ENCODE data around the gene TNIK. TPM values are rescaled to one million over a fixed set of nuclear protein-coding genes. Genes with fewer than 3 reads are reported as not detected.

TNIK gene
- total and polyA plus RNA-seq, 10 of the 15 experiments (the other 5 are each of a cell fraction or from before 2014, with no cell fraction given), result 13.9 to 74.3 (median 48.2) TPM

- WGBS (ENCODE audit: insufficient coverage, insufficient replicate concordance, low lambda C conversion rate, missing lambda C conversion rate), result 94% methylated on average over 1 of the region's 1 CpG
- ChIA-PET POLR2A (no interaction called here), CTCF (interaction anchor here (0.6 to 2.0 kb wide), 3 partner anchors 9 to 581 kb away, joined by 3 to 5 read pairs (median 3); no protein-coding TSS in a partner anchor), SMC1A (ENCODE audit: uncharacterized antibody, unreplicated experiment) (interaction anchor here (2.0 kb wide), 1 partner anchor 15 kb away, joined by 5 read pairs; no protein-coding TSS in a partner anchor), RAD21 (ENCODE audit: unreplicated experiment) (no interaction called here)
- Histone ChIP-seq H4K20me1 (ENCODE audit: control insufficient read depth, insufficient read depth) (no peaks in the 10 kb centered on the region), H3K27ac (ENCODE audit: control insufficient read depth, insufficient read depth) (no peak overlapping the region), H3K9me3 (replicated peaks; ENCODE audit: control insufficient read depth, insufficient read depth, low read length) (no peaks in the 10 kb centered on the region), H3K4me1 (ENCODE audit: control insufficient read depth, insufficient read depth, low read length) (no peaks in the 10 kb centered on the region), H3K79me2 (ENCODE audit: control insufficient read depth, insufficient read depth, low read length) (no peaks in the 10 kb centered on the region), H3K4me2 (ENCODE audit: control insufficient read depth, insufficient read depth) (no peak overlapping the region), H2AFZ (ENCODE audit: control insufficient read depth, low read depth, low read length) (no peak overlapping the region), H3K9ac (ENCODE audit: control insufficient read depth, insufficient read depth, low read length) (no peak overlapping the region), H3K27me3 (replicated peaks in 1 of 2; ENCODE audit: control insufficient read depth in 2 of 2, insufficient read depth in 2 of 2, low read length in 1 of 2) (no peaks in the 10 kb centered on the region), H3K36me3 (ENCODE audit: control insufficient read depth in 2 of 2, insufficient read depth in 2 of 2, low read length in 1 of 2) (peaks cover 6 to 39% of the 10 kb centered on the region in 2 experiments; a peak in 3 of 4 replicates), H3K4me3 (no peak overlapping the region)
- intact Hi-C loops (cut with micrococcal nuclease; ENCODE audit: unreplicated experiment), result no loop called here
- FAIRE-seq (no peak), ATAC-seq (no peak), DNase-seq (ENCODE audit: low read depth, low spot score) (no peak)
- BruUV-seq (replicated peaks), result no TSS peak
- in situ Hi-C loops (cut with MboI), result no loop called here
- TF ChIP-seq KAT2A (conservative IDR thresholded peaks at IDR 0.05; ENCODE audit: control insufficient read depth, low read depth, low read length), result no peak
- TF ChIP-seq, protein P1, sequence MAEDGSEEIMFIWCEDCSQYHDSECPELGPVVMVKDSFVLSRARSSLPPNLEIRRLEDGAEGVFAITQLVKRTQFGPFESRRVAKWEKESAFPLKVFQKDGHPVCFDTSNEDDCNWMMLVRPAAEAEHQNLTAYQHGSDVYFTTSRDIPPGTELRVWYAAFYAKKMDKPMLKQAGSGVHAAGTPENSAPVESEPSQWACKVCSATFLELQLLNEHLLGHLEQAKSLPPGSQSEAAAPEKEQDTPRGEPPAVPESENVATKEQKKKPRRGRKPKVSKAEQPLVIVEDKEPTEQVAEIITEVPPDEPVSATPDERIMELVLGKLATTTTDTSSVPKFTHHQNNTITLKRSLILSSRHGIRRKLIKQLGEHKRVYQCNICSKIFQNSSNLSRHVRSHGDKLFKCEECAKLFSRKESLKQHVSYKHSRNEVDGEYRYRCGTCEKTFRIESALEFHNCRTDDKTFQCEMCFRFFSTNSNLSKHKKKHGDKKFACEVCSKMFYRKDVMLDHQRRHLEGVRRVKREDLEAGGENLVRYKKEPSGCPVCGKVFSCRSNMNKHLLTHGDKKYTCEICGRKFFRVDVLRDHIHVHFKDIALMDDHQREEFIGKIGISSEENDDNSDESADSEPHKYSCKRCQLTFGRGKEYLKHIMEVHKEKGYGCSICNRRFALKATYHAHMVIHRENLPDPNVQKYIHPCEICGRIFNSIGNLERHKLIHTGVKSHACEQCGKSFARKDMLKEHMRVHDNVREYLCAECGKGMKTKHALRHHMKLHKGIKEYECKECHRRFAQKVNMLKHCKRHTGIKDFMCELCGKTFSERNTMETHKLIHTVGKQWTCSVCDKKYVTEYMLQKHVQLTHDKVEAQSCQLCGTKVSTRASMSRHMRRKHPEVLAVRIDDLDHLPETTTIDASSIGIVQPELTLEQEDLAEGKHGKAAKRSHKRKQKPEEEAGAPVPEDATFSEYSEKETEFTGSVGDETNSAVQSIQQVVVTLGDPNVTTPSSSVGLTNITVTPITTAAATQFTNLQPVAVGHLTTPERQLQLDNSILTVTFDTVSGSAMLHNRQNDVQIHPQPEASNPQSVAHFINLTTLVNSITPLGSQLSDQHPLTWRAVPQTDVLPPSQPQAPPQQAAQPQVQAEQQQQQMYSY (CRISPR knock-in tag; IDR thresholded peaks at IDR 0.05), result no peak
- TF ChIP-seq FOS (IDR thresholded peaks at IDR 0.05; ENCODE audit: borderline replicate concordance, extremely low read depth, insufficient read length), result no peak
- TF ChIP-seq SREBF1 (IDR thresholded peaks at IDR 0.05; ENCODE audit: low read length), result no peak
- no peak for TF ChIP-seq IKZF2 (IDR thresholded peaks at IDR 0.05)
- TF ChIP-seq SMC3 (IDR thresholded peaks at IDR 0.05; ENCODE audit: borderline replicate concordance, low read length), result no peak
- no peak for TF ChIP-seq RUNX3 (IDR thresholded peaks at IDR 0.05; ENCODE audit: low read length)
- TF ChIP-seq, protein P2, sequence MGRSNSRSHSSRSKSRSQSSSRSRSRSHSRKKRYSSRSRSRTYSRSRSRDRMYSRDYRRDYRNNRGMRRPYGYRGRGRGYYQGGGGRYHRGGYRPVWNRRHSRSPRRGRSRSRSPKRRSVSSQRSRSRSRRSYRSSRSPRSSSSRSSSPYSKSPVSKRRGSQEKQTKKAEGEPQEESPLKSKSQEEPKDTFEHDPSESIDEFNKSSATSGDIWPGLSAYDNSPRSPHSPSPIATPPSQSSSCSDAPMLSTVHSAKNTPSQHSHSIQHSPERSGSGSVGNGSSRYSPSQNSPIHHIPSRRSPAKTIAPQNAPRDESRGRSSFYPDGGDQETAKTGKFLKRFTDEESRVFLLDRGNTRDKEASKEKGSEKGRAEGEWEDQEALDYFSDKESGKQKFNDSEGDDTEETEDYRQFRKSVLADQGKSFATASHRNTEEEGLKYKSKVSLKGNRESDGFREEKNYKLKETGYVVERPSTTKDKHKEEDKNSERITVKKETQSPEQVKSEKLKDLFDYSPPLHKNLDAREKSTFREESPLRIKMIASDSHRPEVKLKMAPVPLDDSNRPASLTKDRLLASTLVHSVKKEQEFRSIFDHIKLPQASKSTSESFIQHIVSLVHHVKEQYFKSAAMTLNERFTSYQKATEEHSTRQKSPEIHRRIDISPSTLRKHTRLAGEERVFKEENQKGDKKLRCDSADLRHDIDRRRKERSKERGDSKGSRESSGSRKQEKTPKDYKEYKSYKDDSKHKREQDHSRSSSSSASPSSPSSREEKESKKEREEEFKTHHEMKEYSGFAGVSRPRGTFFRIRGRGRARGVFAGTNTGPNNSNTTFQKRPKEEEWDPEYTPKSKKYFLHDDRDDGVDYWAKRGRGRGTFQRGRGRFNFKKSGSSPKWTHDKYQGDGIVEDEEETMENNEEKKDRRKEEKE (IDR thresholded peaks at IDR 0.05), result no peak
- TF ChIP-seq ZNF592 (IDR thresholded peaks at IDR 0.05), result no peak
- TF ChIP-seq RFX5 (IDR thresholded peaks at IDR 0.05; ENCODE audit: low read depth, low read length), result no peak
- no peak for TF ChIP-seq POLR2AphosphoS5 (IDR thresholded peaks at IDR 0.05; ENCODE audit: low read length)
- no peak for TF ChIP-seq SUZ12 (IDR thresholded peaks at IDR 0.05; ENCODE audit: unreplicated experiment)
- TF ChIP-seq JUNB (IDR thresholded peaks at IDR 0.05), result no peak
- TF ChIP-seq BHLHE40 (IDR thresholded peaks at IDR 0.05; ENCODE audit: borderline replicate concordance in 1 of 2, low read depth in 2 of 2, low read length in 1 of 2), result no peak
Observed at GRCh38 chr3:171065732-171066131, 394.5 kb downstream of the TNIK start.

All from GM12878 (cell line).